A673 (cell line): ENCODE measurements around the gene GABPA.

Source experiments
- EZH2 ChIP-seq: fragments of 200-600 bp; sonication (generic); IDR thresholded peaks from 2 replicates; pipeline ENCODE4 v1.6.1; 2017; ENCODE audit warnings: borderline replicate concordance, low read depth, mild to moderate bottlenecking, mixed read lengths, antibody characterized with exemption, low read length; ENCODE audit not compliant: poor library complexity, severe bottlenecking
- TF ChIP-seq, protein P1 (sequence below): fragments of 300-800, 200-600 bp; sonication (generic); conservative IDR thresholded peaks from 2 replicates; pipeline ENCODE4 v1.5.1; 2017; ENCODE audit warnings: low read depth, mild to moderate bottlenecking, antibody characterized with exemption, low read length, moderate library complexity, mixed read lengths

- TF ChIP-seq, protein P1, sequence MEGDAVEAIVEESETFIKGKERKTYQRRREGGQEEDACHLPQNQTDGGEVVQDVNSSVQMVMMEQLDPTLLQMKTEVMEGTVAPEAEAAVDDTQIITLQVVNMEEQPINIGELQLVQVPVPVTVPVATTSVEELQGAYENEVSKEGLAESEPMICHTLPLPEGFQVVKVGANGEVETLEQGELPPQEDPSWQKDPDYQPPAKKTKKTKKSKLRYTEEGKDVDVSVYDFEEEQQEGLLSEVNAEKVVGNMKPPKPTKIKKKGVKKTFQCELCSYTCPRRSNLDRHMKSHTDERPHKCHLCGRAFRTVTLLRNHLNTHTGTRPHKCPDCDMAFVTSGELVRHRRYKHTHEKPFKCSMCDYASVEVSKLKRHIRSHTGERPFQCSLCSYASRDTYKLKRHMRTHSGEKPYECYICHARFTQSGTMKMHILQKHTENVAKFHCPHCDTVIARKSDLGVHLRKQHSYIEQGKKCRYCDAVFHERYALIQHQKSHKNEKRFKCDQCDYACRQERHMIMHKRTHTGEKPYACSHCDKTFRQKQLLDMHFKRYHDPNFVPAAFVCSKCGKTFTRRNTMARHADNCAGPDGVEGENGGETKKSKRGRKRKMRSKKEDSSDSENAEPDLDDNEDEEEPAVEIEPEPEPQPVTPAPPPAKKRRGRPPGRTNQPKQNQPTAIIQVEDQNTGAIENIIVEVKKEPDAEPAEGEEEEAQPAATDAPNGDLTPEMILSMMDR: no peak
- TF ChIP-seq EZH2: no peak
Measured at GRCh38 chr21:25750085-25750484, 15.3 kb downstream of the GABPA start.
